Measurements from ENCODE around the gene CDK18.

DNA sequence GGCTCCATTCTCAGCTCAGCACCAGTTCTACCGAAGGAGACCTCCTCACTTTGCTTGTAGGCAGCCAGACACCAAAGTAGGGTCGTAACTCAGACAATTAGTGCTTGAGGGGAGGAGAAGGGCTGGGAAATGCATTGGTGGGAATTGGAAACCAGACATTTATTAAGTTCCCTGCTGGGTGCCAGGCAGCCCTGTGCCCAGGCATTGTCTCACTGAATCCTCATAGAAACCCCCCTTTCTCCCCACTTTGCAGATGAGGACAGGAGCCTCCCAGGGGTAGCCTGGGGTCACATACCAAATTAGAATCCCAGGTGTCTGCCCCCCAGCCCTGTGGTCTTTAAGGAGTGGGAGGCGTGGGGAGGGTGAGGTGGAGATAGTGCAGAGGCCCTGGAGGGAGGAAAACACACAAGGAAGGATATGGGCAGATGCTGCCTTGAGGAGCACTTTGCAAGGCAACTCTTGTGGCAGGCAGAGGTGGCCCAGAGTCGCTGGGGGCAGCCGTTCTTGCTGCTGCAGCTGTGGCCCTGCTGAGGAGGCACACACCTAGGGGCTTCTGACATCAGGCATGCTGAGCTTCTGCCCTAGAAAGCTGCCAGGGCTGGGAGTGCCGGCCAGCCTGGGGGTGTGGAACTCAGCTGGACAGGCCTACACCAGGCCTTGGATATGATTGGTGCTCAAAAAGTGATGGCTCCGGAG lies 29.4 kb downstream of the CDK18 start:
- TF ChIP-seq, protein P1, sequence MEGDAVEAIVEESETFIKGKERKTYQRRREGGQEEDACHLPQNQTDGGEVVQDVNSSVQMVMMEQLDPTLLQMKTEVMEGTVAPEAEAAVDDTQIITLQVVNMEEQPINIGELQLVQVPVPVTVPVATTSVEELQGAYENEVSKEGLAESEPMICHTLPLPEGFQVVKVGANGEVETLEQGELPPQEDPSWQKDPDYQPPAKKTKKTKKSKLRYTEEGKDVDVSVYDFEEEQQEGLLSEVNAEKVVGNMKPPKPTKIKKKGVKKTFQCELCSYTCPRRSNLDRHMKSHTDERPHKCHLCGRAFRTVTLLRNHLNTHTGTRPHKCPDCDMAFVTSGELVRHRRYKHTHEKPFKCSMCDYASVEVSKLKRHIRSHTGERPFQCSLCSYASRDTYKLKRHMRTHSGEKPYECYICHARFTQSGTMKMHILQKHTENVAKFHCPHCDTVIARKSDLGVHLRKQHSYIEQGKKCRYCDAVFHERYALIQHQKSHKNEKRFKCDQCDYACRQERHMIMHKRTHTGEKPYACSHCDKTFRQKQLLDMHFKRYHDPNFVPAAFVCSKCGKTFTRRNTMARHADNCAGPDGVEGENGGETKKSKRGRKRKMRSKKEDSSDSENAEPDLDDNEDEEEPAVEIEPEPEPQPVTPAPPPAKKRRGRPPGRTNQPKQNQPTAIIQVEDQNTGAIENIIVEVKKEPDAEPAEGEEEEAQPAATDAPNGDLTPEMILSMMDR (conservative IDR thresholded peaks at IDR 0.05 in 1 of 2, IDR thresholded peaks at IDR 0.05 in 1 of 2; ENCODE audit: extremely low read depth in 1 of 2, insufficient read depth in 1 of 2, low read depth in 1 of 2, low read length in 2 of 2), result no peak
- TF ChIP-seq EZH2 (IDR thresholded peaks at IDR 0.05; ENCODE audit: borderline replicate concordance, low read length), result no peak

Measured in mammary epithelial cell (primary cell).